Nephron (organoid): ENCODE measurements around the gene GPR32.
A peak's percentile ranks its signal among the peaks of the same experiment; 100 is the strongest.

Experiments used
- H3K27ac Mint-ChIP-seq, 3 experiments: 2 replicates each; pipeline ENCODE4 v1.8.0; 2020; ENCODE audit warnings: mixed read lengths in 3 of 3, mild to moderate bottlenecking in 2 of 3, moderate library complexity in 1 of 3
- H3K27me3 Mint-ChIP-seq: 2 replicates; pipeline ENCODE4 v1.8.0; 2021; ENCODE audit warnings: low read depth, mild to moderate bottlenecking, moderate library complexity, mixed read lengths
- H3K36me3 Mint-ChIP-seq: 2 replicates; pipeline ENCODE4 v1.8.0; 2020; ENCODE audit warnings: low read depth, mixed read lengths
- H3K4me1 Mint-ChIP-seq: 2 replicates; pipeline ENCODE4 v1.8.0; 2020; ENCODE audit warnings: mixed read lengths
- H3K4me3 Mint-ChIP-seq, 3 experiments: 2 replicates each; pipeline ENCODE4 v1.8.0; 2020; ENCODE audit warnings: mild to moderate bottlenecking in 3 of 3, mixed read lengths in 3 of 3, moderate library complexity in 2 of 3
- H3K9me3 Mint-ChIP-seq: 2 replicates; pipeline ENCODE4 v1.8.0; 2020; ENCODE audit warnings: mixed read lengths
- CTCF ChIP-seq, 3 experiments: fragments of 200-600 bp; sonication (generic); IDR thresholded peaks; one replicate each; pipeline ENCODE4 v1.5.0; 2021; ENCODE audit warnings: antibody characterized with exemption in 3 of 3; ENCODE audit not compliant: unreplicated experiment in 3 of 3

The GPR32 gene

GRCh38 chr19:50814883-50815282 lies 44.6 kb downstream of the GPR32 start:
- no peak overlapping the region for H3K4me3 Mint-ChIP-seq
- no peaks in the 10 kb centered on the region for H3K36me3 Mint-ChIP-seq
- H3K9me3 Mint-ChIP-seq: peaks cover 5% of the 10 kb centered on the region
- no peak overlapping the region for H3K27ac Mint-ChIP-seq
- H3K4me1 Mint-ChIP-seq: peaks cover 5% of the 10 kb centered on the region
- TF ChIP-seq CTCF (IDR thresholded peaks at IDR 0.05; ENCODE audit: unreplicated experiment in 3 of 3): no peak
- peaks cover 81% of the 10 kb centered on the region for H3K27me3 Mint-ChIP-seq

GRCh38 chr19:50815439-50815838 lies 45.2 kb downstream of the GPR32 start:
- H3K27ac Mint-ChIP-seq: no peak overlapping the region
- TF ChIP-seq CTCF (IDR thresholded peaks at IDR 0.05; ENCODE audit: unreplicated experiment in 3 of 3): no peak
- H3K4me1 Mint-ChIP-seq: peaks cover 10% of the 10 kb centered on the region
- peaks cover 83% of the 10 kb centered on the region for H3K27me3 Mint-ChIP-seq
- peaks cover 5% of the 10 kb centered on the region for H3K9me3 Mint-ChIP-seq
- H3K36me3 Mint-ChIP-seq: no peaks in the 10 kb centered on the region
- H3K4me3 Mint-ChIP-seq: no peak overlapping the region

- H3K27me3 Mint-ChIP-seq: peaks cover 90% of the 10 kb centered on the region
- peak overlapping the region; percentile 51 to 73 (median 71) for H3K4me3 Mint-ChIP-seq
- no peak for TF ChIP-seq CTCF (IDR thresholded peaks at IDR 0.05; ENCODE audit: unreplicated experiment in 3 of 3)
- no peak overlapping the region for H3K27ac Mint-ChIP-seq
- peaks cover 17% of the 10 kb centered on the region for H3K4me1 Mint-ChIP-seq
- H3K9me3 Mint-ChIP-seq: peaks cover 5% of the 10 kb centered on the region
- H3K36me3 Mint-ChIP-seq: no peaks in the 10 kb centered on the region
Observed at GRCh38 chr19:50817941-50818858, 47.9 kb downstream of the GPR32 start.

GRCh38 chr19:50818859-50819472 lies 48.7 kb downstream of the GPR32 start:
- TF ChIP-seq CTCF (IDR thresholded peaks at IDR 0.05; ENCODE audit: unreplicated experiment in 3 of 3): no peak
- H3K9me3 Mint-ChIP-seq: peaks cover 5% of the 10 kb centered on the region

GRCh38 chr19:50819636-50820035 lies 49.4 kb downstream of the GPR32 start:
- no peak for TF ChIP-seq CTCF (IDR thresholded peaks at IDR 0.05; ENCODE audit: unreplicated experiment in 3 of 3)
- H3K4me3 Mint-ChIP-seq: peak overlapping the region in 1 of 3 experiments; percentile 5
- peaks cover 17% of the 10 kb centered on the region for H3K4me1 Mint-ChIP-seq
- H3K36me3 Mint-ChIP-seq: no peaks in the 10 kb centered on the region
- peaks cover 93% of the 10 kb centered on the region for H3K27me3 Mint-ChIP-seq
- H3K9me3 Mint-ChIP-seq: peaks cover 5% of the 10 kb centered on the region
- no peak overlapping the region for H3K27ac Mint-ChIP-seq

More at GRCh38 chr19:50818859-50819472, 48.7 kb downstream of the GPR32 start:
- H3K4me1 Mint-ChIP-seq: peaks cover 17% of the 10 kb centered on the region
- no peaks in the 10 kb centered on the region for H3K36me3 Mint-ChIP-seq
- peak overlapping the region; percentile 42 to 73 (median 71) for H3K4me3 Mint-ChIP-seq
- H3K27me3 Mint-ChIP-seq: peaks cover 95% of the 10 kb centered on the region
- H3K27ac Mint-ChIP-seq: no peak overlapping the region
